A549 treated with AZD9567 at 1 μM for 4 hours (cell line): ENCODE results near the gene USP47. TPM values are rescaled to one million over a fixed set of nuclear protein-coding genes. Genes with fewer than 3 reads are reported as not detected.

ENCODE experiments used
- total RNA-seq: library from RNA; stranded (reverse); fragments of 200-300 nt; extraction: Qiagen RNA extraction; gene quantifications from 5 replicates; pipeline ENCODE4 v1.2.3, GENCODE V29; 2022; ENCODE audit not compliant: insufficient read depth

USP47 gene, protein sequence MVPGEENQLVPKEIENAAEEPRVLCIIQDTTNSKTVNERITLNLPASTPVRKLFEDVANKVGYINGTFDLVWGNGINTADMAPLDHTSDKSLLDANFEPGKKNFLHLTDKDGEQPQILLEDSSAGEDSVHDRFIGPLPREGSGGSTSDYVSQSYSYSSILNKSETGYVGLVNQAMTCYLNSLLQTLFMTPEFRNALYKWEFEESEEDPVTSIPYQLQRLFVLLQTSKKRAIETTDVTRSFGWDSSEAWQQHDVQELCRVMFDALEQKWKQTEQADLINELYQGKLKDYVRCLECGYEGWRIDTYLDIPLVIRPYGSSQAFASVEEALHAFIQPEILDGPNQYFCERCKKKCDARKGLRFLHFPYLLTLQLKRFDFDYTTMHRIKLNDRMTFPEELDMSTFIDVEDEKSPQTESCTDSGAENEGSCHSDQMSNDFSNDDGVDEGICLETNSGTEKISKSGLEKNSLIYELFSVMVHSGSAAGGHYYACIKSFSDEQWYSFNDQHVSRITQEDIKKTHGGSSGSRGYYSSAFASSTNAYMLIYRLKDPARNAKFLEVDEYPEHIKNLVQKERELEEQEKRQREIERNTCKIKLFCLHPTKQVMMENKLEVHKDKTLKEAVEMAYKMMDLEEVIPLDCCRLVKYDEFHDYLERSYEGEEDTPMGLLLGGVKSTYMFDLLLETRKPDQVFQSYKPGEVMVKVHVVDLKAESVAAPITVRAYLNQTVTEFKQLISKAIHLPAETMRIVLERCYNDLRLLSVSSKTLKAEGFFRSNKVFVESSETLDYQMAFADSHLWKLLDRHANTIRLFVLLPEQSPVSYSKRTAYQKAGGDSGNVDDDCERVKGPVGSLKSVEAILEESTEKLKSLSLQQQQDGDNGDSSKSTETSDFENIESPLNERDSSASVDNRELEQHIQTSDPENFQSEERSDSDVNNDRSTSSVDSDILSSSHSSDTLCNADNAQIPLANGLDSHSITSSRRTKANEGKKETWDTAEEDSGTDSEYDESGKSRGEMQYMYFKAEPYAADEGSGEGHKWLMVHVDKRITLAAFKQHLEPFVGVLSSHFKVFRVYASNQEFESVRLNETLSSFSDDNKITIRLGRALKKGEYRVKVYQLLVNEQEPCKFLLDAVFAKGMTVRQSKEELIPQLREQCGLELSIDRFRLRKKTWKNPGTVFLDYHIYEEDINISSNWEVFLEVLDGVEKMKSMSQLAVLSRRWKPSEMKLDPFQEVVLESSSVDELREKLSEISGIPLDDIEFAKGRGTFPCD (N-terminal part only)
- total RNA-seq: 24.3 to 29.8 TPM (median 26.6 TPM) in 5 replicates

DNA sequence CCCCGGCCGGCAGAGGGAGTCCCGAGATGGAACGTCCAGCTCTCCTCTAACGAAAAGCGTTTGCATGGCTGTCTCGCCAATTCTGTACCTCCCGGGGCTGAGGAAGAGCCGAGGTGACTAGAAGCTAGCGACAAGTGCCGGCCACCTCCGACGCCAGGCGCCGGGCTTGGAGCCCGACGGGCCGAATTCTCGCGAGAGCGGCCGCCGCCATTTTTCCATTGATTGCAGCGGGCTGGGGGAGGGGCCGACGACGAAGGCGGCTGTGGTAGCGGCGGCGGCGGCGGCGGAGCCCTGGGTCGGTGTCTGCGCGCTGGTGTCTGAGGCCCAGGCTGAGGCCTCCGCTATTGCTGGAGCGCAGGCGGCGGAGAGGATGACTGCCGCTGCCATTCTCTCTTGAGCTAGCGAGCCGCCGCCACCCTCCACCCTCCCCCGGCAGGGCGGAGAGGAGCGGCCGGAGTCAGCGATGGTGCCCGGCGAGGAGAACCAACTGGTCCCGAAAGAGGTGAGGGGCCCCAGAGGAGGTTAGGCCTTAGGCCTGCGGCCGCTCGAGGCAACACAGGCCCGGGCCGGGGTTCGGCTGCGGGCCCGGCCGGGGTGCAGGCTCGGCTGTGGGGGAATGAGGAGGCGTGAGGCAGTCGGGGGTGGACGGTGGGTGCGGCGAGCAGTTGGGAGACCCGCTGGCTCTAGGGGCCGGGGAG is at the start of gene USP47:
TSS of gene USP47 (plus strand) at position 250 of the 698 bp plus-strand sequence. CDS start at position 464, 214 bp downstream.

DNA sequence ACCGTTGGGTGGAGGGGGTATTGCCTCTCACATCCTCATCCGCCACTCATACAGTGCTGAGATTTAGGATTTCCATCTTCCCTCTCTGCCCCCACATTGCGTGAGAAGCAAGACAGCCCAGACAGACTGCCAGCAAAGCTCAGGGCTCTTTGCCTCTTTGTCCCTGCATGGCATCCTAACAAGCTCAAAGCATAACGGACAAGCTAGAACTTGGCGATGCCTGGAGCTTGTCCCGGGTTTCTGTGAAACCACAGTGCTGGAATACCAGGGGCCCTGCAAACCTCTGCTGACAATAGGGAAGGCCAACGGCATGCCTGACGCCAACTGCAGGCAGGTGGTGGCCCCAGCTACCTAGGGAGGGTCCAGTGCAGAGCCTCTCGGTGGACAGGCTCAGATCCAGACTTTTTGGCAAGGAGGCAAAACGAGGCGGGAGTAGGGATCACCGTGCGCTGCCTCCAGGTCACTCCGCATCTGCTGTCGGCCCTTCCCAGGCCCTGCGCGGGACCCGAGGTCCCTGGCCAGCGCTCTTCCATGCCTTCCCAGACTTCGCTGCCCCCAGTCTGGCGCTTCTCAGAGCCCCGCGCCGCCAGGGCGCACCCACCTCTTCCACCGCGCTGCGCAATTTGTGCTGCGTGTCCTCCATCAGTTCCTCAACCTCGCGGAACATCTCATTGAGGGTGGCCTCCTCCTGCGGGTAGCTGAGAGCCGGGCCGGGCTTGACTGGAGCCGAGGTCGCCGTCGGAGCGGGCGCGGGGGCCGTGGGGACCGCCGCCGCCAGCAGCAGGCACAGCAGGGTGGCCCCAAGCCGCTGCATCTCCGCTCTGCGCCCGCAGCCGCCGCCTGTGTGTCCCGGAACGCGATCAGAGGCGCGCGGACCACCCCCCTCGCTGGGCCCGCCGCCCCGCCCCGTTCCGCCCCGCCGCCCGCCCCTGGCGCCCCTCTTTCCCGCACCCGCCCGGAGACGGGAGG is 166.3 kb downstream of the USP47 start, which contains the start of gene DKK3:
TSS of gene DKK3 (minus strand) at position 858 of the 969 bp plus-strand sequence. CDS start at position 814, 44 bp downstream.

Other genes with a start within 250 kb of the USP47 start
- 26.7 to 35.4 TPM (median 29.8 TPM) in 5 replicates for gene GALNT18, start 220.0 kb upstream of the USP47 start, total RNA-seq
- 12.3 to 33.1 TPM (median 16.0 TPM) in 5 replicates for gene DKK3, start 166.7 kb downstream of the USP47 start, total RNA-seq